Measurements from ENCODE around the gene DSE. TPM values are rescaled to one million over a fixed set of nuclear protein-coding genes. Genes with fewer than 3 reads are reported as not detected.

The DSE gene
- total RNA-seq, 1 donor from 2014 or later, result 6.8 TPM

GRCh38 chr6:116359835-116360234 is 10.9 kb upstream of the DSE start:
- no peak for DNase-seq (ENCODE audit: low read depth in 2 of 2)

DNA sequence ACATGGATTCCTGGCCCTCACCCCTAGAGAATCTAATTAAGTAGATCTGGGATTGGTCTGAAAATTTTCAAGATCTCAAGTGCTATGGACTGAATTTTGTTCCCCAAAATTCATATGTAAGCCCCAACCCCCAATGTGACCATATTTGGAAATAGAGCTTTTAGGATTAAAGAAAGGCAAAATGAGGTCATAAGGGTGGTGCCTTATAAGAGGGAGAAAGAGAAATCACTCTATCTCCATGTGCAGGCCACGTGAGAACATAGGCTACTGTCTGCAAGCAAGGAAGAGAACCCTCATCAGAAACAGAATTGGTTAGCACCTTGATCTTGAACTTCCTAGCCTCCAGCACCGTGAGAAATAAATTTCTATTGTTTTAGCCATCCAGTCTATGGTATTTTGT is 8.5 kb upstream of the DSE start:
- DNase-seq (ENCODE audit: low read depth in 2 of 2), result no peak

DNA sequence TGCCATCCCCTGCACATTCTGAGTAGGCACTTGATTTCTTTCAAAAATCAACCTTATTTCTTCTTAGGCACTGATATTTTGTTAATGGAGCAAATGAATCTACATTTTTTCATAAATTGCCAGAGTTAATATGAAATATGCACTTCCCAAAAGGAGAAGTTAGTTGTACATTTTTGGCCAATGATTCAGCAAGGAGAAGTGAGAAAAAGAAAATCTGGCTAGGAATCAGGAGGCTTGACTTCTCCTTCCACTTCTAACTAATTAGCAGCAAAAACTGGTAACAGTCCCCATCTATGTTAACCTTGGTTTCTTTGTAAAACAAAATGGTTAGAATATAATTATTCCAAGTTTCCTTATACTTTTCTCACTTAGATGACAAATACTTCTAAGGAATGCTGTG is 7.0 kb upstream of the DSE start:
- no peak for DNase-seq (ENCODE audit: low read depth in 2 of 2)

GRCh38 chr6:116364321-116364720 is 6.4 kb upstream of the DSE start:
- DNase-seq (ENCODE audit: low read depth in 2 of 2), result no peak

GRCh38 chr6:116365743-116366142 is 5.0 kb upstream of the DSE start:
- DNase-seq (ENCODE audit: low read depth in 2 of 2), result no peak

DNA sequence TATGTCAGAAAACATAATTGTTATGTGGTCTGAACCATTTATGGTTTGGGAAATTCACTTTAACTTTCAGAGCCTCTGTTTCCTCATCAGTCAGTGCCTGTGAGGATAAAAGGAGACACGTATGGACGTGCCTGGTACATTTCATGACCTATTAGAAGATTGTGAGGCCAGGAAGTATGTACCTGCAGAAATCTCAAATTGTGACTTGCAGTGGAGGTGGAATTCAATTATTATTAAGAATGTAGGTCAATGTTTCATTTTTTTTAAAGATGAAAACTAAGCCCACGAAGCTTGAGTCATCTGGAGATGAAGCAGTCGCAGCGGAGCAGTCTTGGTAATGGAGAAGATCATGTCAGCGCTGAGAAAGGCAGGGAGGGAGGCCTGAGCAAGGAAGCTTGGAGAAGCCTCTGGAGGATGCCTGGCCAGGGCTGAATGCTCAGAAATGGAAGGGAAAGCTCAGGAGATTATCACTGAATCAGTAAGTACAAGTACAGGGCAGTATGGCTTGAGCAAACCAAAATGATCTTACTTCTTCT is 3.9 kb upstream of the DSE start:
- DNase-seq (ENCODE audit: low read depth in 2 of 2), result no peak

- no peak for DNase-seq (ENCODE audit: low read depth in 2 of 2)
These were observed 1.2 kb upstream of the DSE start for GRCh38 chr6:116369540-116369939.

DNA sequence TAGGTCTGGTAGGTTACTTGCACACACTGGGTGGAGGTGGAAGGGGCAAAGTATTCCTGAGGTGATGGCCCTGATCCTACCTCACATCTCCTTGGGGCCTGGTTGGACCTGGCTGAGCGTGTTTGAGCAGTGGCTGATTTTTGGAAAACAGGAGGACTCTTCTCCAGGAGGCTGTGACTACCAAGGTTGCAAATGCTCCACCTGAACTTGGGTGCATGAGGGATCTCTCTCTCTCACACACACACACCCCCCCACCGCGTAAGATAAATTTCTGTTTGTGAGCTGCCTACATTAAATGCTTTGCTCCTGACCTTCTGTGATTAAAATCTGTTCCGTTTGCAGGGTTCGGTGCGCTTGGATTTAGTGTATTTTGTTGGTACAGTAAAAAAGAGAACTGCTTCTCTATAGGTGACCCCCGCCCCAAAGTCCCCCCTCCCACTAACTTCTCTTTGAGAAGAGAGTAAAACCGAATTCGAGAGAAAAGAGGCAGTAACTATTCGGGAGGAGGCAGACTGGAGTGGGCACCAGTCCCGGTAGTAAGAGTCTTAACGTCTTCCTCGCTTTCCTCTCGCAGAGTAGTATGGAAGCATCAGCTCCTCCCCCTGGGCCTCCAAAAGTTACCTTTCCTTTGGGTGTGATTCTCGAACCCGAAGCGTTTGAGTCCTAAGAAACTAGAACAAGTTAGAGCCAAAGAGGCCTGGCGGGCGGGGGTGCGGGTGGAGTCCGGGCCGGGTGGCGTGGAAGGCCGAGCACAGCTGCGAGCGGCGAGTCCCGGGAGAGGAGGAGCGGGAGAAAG is 585 bp upstream of the DSE start:
- DNase-seq (ENCODE audit: low read depth in 2 of 2), result no peak

GRCh38 chr6:116371120-116371917 is 572 bp downstream of the DSE start:
- peak in 1 of 2 donors; percentile 66 for DNase-seq (ENCODE audit: low read depth in 2 of 2)

GRCh38 chr6:116371918-116372209 is 1.1 kb downstream of the DSE start:
- DNase-seq (ENCODE audit: low read depth in 2 of 2), result no peak

DNA sequence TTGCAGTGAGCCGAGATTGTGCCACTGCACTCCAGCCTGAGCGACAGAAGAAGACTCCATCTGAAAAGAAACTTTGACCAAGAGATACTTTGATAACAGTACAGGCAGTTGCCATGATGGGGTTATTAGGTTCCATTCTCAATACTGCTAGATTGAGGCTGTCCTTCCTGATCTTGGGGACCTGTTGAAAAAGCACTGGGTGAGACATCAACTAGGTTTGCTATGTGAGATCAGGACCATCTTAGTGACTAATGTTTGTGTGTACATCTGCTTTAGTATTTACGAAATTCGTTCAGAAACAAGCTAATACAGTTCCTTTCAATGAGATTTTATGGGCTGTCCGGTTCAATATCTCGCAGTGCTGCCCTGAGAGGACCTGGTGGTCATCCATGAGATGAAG is 2.6 kb downstream of the DSE start:
- DNase-seq (ENCODE audit: low read depth in 2 of 2), result no peak

- no peak for DNase-seq (ENCODE audit: low read depth in 2 of 2)
These were observed 3.2 kb downstream of the DSE start for GRCh38 chr6:116373940-116374339.

- DNase-seq (ENCODE audit: low read depth in 2 of 2), result no peak
These were observed 3.8 kb downstream of the DSE start for GRCh38 chr6:116374586-116374985.

DNA sequence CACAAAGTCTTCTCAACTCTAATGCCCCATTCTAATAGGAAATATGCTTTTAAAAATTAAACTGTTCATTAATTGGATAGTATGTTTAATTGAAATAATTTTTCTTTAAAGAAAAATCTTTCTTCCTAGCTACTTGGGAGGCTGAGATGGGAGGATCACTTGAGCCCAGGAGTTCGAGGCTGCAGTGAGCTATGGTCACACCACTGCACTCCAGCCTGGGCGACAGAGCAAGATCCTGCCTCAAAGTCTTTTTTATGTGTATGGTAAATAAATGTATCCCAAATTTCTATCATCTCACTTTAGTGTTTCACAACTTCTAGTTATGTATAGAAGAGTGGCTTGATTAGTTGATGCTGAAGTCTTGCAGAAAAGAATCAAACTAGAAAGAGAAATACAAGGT is 4.5 kb downstream of the DSE start:
- no peak for DNase-seq (ENCODE audit: low read depth in 2 of 2)

DNA sequence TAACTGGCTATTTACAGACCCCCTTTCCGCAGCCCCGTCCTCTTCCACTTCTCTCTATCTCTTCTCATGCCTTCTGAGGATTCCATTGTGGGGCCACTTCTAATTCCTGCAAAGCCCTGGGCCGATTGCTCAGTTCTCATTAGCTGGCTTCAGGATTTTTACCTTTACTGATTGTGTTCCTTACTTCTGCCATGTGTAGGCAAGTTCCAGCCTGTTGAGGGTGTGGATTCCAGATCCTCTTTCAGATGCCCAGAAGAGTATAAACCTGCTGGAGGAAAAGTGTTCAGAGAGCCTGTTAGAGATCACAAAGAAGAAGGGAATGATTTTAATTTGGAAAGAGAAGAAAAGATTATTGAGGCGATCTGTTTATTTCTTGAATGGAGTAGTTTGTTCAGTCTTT is 5.4 kb downstream of the DSE start:
- DNase-seq (ENCODE audit: low read depth in 2 of 2), result no peak

DNA sequence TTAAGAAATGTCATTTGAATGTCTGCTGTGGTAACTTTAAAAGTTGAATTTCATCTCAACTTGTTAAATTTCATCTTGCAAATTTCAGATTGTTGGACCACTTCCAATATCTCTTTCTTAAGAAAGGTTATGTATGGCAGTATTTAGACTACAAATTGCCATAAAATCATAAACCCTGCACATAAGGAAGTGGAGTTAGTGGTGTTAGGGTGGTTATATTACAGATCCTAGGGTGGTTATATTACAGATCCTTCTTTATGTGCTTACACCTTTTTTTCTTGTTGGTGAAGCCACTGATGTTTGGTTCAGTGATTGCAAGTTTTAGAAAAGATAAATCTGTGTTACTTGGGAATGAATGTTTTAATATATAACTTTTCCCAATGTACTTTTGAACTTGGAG is 9.0 kb downstream of the DSE start:
- no peak for DNase-seq (ENCODE audit: low read depth in 2 of 2)

- DNase-seq (ENCODE audit: low read depth in 2 of 2), result no peak
These were observed 9.6 kb downstream of the DSE start for GRCh38 chr6:116380346-116380745.

DNA sequence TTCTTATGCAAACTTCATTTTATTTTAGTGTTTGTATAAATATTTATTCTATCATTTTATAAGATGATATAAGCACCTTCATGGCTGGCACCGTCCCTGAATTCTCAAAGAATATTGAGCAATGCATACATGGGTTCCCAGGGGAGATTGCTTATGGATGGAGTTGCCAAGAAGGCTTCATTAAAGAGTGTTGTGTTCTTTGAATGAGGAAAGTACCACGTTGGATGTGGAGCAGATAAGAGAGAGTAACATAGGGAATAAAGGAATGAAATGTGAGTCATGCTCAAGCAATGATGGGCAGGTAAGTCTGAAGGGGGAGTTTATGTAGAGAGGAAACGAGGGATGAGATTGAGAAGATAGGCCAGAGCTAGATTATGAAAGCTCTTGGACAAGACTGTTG is 10.3 kb downstream of the DSE start:
- DNase-seq (ENCODE audit: low read depth in 2 of 2), result no peak

- DNase-seq (ENCODE audit: low read depth in 2 of 2), result no peak
These were observed 11.8 kb downstream of the DSE start for GRCh38 chr6:116382587-116382986.

DNA sequence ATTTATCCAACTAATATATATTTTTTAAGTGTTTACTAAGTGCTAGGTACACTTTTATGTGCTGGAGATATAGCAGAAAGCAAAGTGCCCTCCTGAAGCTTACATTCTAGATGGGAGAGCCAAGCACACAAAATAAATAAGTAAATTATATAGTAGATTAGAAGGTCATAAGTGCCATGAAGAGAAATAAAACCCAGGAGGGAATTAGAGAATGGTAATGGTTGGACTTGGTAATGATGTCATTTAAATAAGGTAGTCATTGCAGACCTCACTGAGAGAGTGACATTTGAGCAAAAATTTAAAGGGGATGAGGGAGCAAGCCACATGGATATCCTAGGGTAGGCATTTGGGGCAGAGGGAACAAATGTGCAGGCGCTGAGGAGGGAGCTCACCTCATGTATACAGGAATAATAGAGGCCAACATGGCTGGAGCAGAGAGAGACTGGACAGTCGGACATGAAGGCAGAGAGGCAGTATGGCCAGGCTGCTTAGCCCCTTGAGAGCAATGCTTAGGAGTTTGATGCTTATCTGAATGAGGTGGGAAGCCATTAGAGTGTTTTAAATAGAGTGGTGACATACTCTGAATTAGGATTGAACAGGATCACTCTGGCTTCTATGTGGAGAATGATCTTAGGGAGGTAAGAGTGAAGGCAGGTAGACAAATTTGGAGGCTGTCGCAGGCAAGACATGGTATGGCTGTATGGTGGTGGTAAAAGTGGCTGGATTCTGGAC is 14.1 kb downstream of the DSE start:
- no peak for DNase-seq (ENCODE audit: low read depth in 2 of 2)

DNA sequence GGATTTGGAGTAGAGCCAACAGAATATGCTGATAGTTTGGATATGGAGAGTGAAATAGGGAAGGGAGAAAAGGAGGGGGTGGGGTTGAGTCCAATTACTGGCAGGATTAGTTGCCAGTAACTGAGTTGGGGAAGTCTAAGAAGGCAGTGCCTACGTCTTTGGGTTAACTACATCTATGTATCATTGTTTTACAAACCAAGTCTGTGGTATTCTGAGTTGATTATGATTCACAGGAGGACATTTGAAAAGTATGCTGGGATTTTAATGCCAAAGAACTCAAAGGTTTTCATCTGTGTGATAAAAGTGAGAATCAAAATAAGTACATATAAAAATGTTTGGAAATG is 14.7 kb downstream of the DSE start:
- no peak for DNase-seq (ENCODE audit: low read depth in 2 of 2)

- no peak for DNase-seq (ENCODE audit: low read depth in 2 of 2)
These were observed 15.2 kb downstream of the DSE start for GRCh38 chr6:116385921-116386320.
